ENCODE results near the gene POU5F1.

POU5F1 gene

GRCh38 chr6:31114970-31115849, 55.3 kb downstream of the POU5F1 start:
- ATAC-seq (no peak), DNase-seq (no peak)

- ATAC-seq, result no peak
- no peak for DNase-seq
Measured at GRCh38 chr6:31114541-31114878, 56.0 kb downstream of the POU5F1 start, which contains the start of gene PSORS1C1. PSORS1C1 (plus strand) TSS chr6:31114800; CDS start chr6:31129633, 14,833 bp downstream.
